Measurements from ENCODE around the gene TMOD3. TPM values are rescaled to one million over a fixed set of nuclear protein-coding genes. Genes with fewer than 3 reads are reported as not detected.
A peak's percentile ranks its signal among the peaks of the same experiment; 100 is the strongest.

TMOD3 gene
- total RNA-seq, 2 donors from 2014 or later: 68.4 to 78.6 TPM

- intact Hi-C loops (cut with DNase I): no loop called here
- H3K9me3 ChIP-seq: no peaks in the 10 kb centered on the region
- no peak for DNase-seq
- H3K4me1 ChIP-seq: peaks cover 8% of the 10 kb centered on the region
- no peak overlapping the region for H3K27ac ChIP-seq
- H3K27me3 ChIP-seq: no peaks in the 10 kb centered on the region
- TF ChIP-seq, protein P1, sequence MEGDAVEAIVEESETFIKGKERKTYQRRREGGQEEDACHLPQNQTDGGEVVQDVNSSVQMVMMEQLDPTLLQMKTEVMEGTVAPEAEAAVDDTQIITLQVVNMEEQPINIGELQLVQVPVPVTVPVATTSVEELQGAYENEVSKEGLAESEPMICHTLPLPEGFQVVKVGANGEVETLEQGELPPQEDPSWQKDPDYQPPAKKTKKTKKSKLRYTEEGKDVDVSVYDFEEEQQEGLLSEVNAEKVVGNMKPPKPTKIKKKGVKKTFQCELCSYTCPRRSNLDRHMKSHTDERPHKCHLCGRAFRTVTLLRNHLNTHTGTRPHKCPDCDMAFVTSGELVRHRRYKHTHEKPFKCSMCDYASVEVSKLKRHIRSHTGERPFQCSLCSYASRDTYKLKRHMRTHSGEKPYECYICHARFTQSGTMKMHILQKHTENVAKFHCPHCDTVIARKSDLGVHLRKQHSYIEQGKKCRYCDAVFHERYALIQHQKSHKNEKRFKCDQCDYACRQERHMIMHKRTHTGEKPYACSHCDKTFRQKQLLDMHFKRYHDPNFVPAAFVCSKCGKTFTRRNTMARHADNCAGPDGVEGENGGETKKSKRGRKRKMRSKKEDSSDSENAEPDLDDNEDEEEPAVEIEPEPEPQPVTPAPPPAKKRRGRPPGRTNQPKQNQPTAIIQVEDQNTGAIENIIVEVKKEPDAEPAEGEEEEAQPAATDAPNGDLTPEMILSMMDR (IDR thresholded peaks at IDR 0.05): no peak
- no peak overlapping the region for H3K9ac ChIP-seq (ENCODE audit: low read depth in 2 of 2, low read length in 2 of 2)
- H3K4me3 ChIP-seq: no peak overlapping the region
- H3K36me3 ChIP-seq: no peaks in the 10 kb centered on the region
These were observed 12.8 kb downstream of the TMOD3 start for GRCh38 chr15:51842265-51842664.

DNA sequence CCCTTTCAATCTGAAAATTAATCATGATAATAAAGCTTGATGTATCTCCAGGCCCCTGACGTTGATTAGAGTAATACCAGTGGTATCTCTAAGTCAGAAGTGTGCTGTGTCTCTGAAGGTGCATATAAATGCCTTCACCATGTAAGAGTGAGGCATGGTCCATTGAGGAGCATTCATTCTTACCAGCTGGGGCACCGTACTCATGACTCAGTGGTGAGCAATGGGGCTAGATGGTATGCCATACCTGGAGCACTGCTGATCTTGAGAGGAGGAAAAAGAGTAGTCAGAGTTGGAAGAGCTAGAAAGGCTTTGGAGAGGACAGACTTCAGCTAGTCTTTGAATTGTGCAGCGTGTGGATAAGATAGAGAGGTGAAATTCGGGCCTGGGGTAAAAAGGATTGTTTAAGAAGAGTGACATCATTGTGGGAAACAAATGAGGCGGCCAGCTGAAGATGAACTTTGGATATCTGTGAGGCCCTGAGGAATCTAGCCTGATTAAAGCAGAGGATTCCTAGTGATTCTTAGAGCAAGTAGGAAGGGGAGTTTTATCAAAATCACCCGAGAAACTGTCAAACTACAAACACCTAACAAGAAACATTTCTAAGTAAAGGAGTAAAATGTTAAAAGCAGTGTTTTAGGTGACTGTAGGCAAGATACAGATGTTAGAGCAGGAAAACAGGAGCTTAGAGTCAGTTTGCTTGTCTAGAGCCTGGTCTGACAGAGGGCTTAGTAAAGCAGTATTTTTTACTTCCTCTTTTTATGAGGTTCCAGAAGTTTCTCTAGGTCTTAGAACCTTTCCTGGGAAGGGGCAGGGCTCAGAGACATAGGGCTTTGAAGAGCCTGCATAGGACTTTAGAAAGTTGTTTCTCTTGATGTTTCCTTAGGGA, 13.6 kb downstream of the TMOD3 start:
- Histone ChIP-seq H3K36me3 (no peaks in the 10 kb centered on the region), H3K4me1 (peaks cover 8% of the 10 kb centered on the region), H3K9me3 (no peaks in the 10 kb centered on the region), H3K27me3 (no peaks in the 10 kb centered on the region), H3K27ac (peak overlapping the region; percentile 33), H3K4me3 (no peak overlapping the region), H3K9ac (ENCODE audit: low read depth in 2 of 2, low read length in 2 of 2) (no peak overlapping the region)
- intact Hi-C loops (cut with DNase I): no loop called here
- DNase-seq: no peak
- TF ChIP-seq, protein P1 (IDR thresholded peaks at IDR 0.05): no peak

- Histone ChIP-seq H3K27me3 (no peaks in the 10 kb centered on the region), H3K9me3 (no peaks in the 10 kb centered on the region), H3K9ac (ENCODE audit: low read depth in 2 of 2, low read length in 2 of 2) (peak overlapping the region in 1 of 2 donors; percentile 26), H3K27ac (no peak overlapping the region), H3K36me3 (no peaks in the 10 kb centered on the region), H3K4me1 (peaks cover 8% of the 10 kb centered on the region), H3K4me3 (no peak overlapping the region)
- TF ChIP-seq, protein P1 (IDR thresholded peaks at IDR 0.05): no peak
- DNase-seq: no peak
- intact Hi-C loops (cut with DNase I): no loop called here
These were observed 15.4 kb downstream of the TMOD3 start for GRCh38 chr15:51844747-51845426.

DNA sequence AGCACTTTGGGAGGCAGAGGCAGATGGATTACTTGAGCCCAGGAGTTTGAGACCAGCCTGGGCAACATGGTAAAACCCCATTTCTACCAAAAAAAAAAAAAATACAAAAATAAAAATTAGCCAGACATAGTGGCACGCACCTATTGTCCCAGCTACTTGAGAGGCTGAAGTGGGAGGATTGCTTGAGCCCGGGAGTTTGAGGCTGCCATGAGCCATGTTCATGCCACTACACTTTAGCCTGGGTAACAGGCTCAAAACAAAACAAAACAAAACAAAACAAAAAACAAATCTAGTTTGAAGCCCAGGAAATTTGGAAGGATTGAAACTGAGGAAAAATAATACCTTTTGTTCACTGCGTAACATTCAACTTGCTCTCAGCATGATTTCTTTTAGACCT, 16.6 kb downstream of the TMOD3 start:
- intact Hi-C loops (cut with DNase I): no loop called here

More for the DNA sequence above, 16.6 kb downstream of the TMOD3 start:
- Histone ChIP-seq H3K4me1 (peaks cover 8% of the 10 kb centered on the region), H3K36me3 (no peaks in the 10 kb centered on the region), H3K27me3 (no peaks in the 10 kb centered on the region), H3K4me3 (no peak overlapping the region), H3K27ac (peak overlapping the region; percentile 11), H3K9ac (ENCODE audit: low read depth in 2 of 2, low read length in 2 of 2) (no peak overlapping the region), H3K9me3 (no peaks in the 10 kb centered on the region)
- TF ChIP-seq, protein P1 (IDR thresholded peaks at IDR 0.05): no peak
- DNase-seq: no peak
